Vagina (tissue), 2 donors: ENCODE measurements around the gene RAB40C. TPM values are rescaled to one million over a fixed set of nuclear protein-coding genes. Genes with fewer than 3 reads are reported as not detected.

Experiments
- DNase-seq, 2 donors: peaks; one replicate each; pipeline ENCODE4 v3.0.0-alpha.2; 2017; ENCODE audit errors: extremely low spot score in 2 of 2
- H3K27ac ChIP-seq: fragments of 200-600 bp; sonication (generic); one replicate; pipeline ENCODE4 v1.5.1; 2019
- H3K27me3 ChIP-seq: fragments of 200-600 bp; sonication (generic); one replicate; pipeline ENCODE4 v1.5.1; 2019
- H3K36me3 ChIP-seq, 2 donors: fragments of 200-600 bp; sonication (generic); one replicate each; pipeline ENCODE4 v1.5.1; 2017 to 2019
- H3K4me1 ChIP-seq: fragments of 200-600 bp; sonication (generic); one replicate; pipeline ENCODE4 v1.5.1; 2019
- H3K4me3 ChIP-seq, 2 donors: fragments of 200-600 bp; sonication (generic); 1 replicate in 1 of 2; 2 replicates in 1 of 2; pipeline ENCODE4 v1.5.1; 2016 to 2019
- H3K9me3 ChIP-seq: fragments of 200-600 bp; sonication (generic); one replicate; pipeline ENCODE4 v1.5.1; 2019
- CTCF ChIP-seq, 3 experiments: fragments of 450-650 bp in 2 of 3; fragments of 200-600 bp in 1 of 3; sonication (generic) in 1 of 3; IDR thresholded peaks; one replicate each; pipeline ENCODE4 v1.5.1; 2017 to 2019; ENCODE audit warnings: antibody characterized with exemption in 3 of 3, mild to moderate bottlenecking in 2 of 3, moderate library complexity in 2 of 3
- POLR2A ChIP-seq, 2 donors: fragments of 450-650 bp; IDR thresholded peaks; one replicate each; pipeline ENCODE4 v1.6.1; 2017; ENCODE audit warnings: antibody characterized with exemption in 2 of 2, mild to moderate bottlenecking in 2 of 2, moderate library complexity in 2 of 2
- POLR2AphosphoS5 ChIP-seq, 2 donors: sonication (generic); formaldehyde crosslinking; IDR thresholded peaks; one replicate each; pipeline ENCODE4 v1.9.0; 2017; ENCODE audit warnings: antibody characterized with exemption in 2 of 2, mild to moderate bottlenecking in 2 of 2, low read depth in 1 of 2; ENCODE audit not compliant: insufficient read depth in 1 of 2
- intact Hi-C: fragments of 100-400 bp; cut with DNase I; formaldehyde crosslinking; loops from one replicate; pipeline ENCODE4 v1.15.1; 2023
- total RNA-seq: library from RNA; depleted of rRNA; stranded (reverse); fragments of >200 nt; gene quantifications from one replicate; pipeline ENCODE4 v1.2.3, GENCODE V29; 2016

The RAB40C gene
- total RNA-seq, 1 donor from 2014 or later: 41.3 TPM

- Histone ChIP-seq H3K36me3 (peaks cover 0 to 10% of the 10 kb centered on the region in 2 donors), H3K9me3 (no peaks in the 10 kb centered on the region), H3K27me3 (no peaks in the 10 kb centered on the region), H3K4me3 (no peak overlapping the region), H3K4me1 (peaks cover 7% of the 10 kb centered on the region), H3K27ac (no peak overlapping the region)
- TF ChIP-seq POLR2AphosphoS5 (IDR thresholded peaks at IDR 0.05; ENCODE audit: insufficient read depth in 1 of 2, low read depth in 1 of 2) (no peak), CTCF (IDR thresholded peaks at IDR 0.05) (no peak), POLR2A (IDR thresholded peaks at IDR 0.05) (no peak)
- DNase-seq: no peak
- intact Hi-C loops: no loop called here
These were observed 10.9 kb downstream of the RAB40C start for GRCh38 chr16:600781-601180.

- Histone ChIP-seq H3K27me3 (no peaks in the 10 kb centered on the region), H3K27ac (no peak overlapping the region), H3K36me3 (no peaks in the 10 kb centered on the region), H3K9me3 (no peaks in the 10 kb centered on the region), H3K4me1 (no peaks in the 10 kb centered on the region), H3K4me3 (no peak overlapping the region)
- intact Hi-C loops: no loop called here
- no peak for DNase-seq
- TF ChIP-seq CTCF (IDR thresholded peaks at IDR 0.05): no peak
- TF ChIP-seq POLR2AphosphoS5 (IDR thresholded peaks at IDR 0.05; ENCODE audit: insufficient read depth in 1 of 2, low read depth in 1 of 2): no peak
- no peak for TF ChIP-seq POLR2A (IDR thresholded peaks at IDR 0.05)
These were observed 14.1 kb downstream of the RAB40C start for GRCh38 chr16:603933-604332.

GRCh38 chr16:606656-607307, 16.9 kb downstream of the RAB40C start:
- TF ChIP-seq CTCF (IDR thresholded peaks at IDR 0.05) (no peak), POLR2AphosphoS5 (IDR thresholded peaks at IDR 0.05; ENCODE audit: insufficient read depth in 1 of 2, low read depth in 1 of 2) (no peak), POLR2A (IDR thresholded peaks at IDR 0.05) (no peak)
- Histone ChIP-seq H3K36me3 (no peaks in the 10 kb centered on the region), H3K4me3 (no peak overlapping the region), H3K27ac (no peak overlapping the region), H3K9me3 (no peaks in the 10 kb centered on the region), H3K27me3 (no peaks in the 10 kb centered on the region), H3K4me1 (peaks cover 11% of the 10 kb centered on the region)
- intact Hi-C loops: no loop called here
- DNase-seq: no peak

GRCh38 chr16:608019-608418, 18.2 kb downstream of the RAB40C start:
- Histone ChIP-seq H3K4me1 (peaks cover 11% of the 10 kb centered on the region), H3K27me3 (no peaks in the 10 kb centered on the region), H3K4me3 (no peak overlapping the region), H3K9me3 (no peaks in the 10 kb centered on the region), H3K36me3 (no peaks in the 10 kb centered on the region), H3K27ac (no peak overlapping the region)
- intact Hi-C loops: no loop called here
- TF ChIP-seq POLR2AphosphoS5 (IDR thresholded peaks at IDR 0.05; ENCODE audit: insufficient read depth in 1 of 2, low read depth in 1 of 2) (no peak), CTCF (IDR thresholded peaks at IDR 0.05) (no peak), POLR2A (IDR thresholded peaks at IDR 0.05) (no peak)
- no peak for DNase-seq

GRCh38 chr16:609316-609715, 19.4 kb downstream of the RAB40C start:
- H3K4me1 ChIP-seq: peaks cover 11% of the 10 kb centered on the region
- no peaks in the 10 kb centered on the region for H3K9me3 ChIP-seq
- H3K4me3 ChIP-seq: no peak overlapping the region
- H3K27ac ChIP-seq: no peak overlapping the region
- no peaks in the 10 kb centered on the region for H3K27me3 ChIP-seq
- H3K36me3 ChIP-seq: no peaks in the 10 kb centered on the region
- no peak for DNase-seq
- TF ChIP-seq POLR2AphosphoS5 (IDR thresholded peaks at IDR 0.05; ENCODE audit: insufficient read depth in 1 of 2, low read depth in 1 of 2) (no peak), POLR2A (IDR thresholded peaks at IDR 0.05) (no peak), CTCF (IDR thresholded peaks at IDR 0.05) (no peak)
- intact Hi-C loops: no loop called here
